Right renal pelvis (tissue), 4 donors: ENCODE results near the gene RUFY3. TPM values are rescaled to one million over a fixed set of nuclear protein-coding genes. Genes with fewer than 3 reads are reported as not detected.
"Not testable (repeated sequence)": the region's sequence is repeated elsewhere in the genome, so short reads cannot be mapped to it uniquely, and the experiment has no call there.

ENCODE experiments used
- DNase-seq, 4 donors: peaks; one replicate each; pipeline ENCODE4 v3.0.0-alpha.2; 2013; ENCODE audit warnings: low read depth in 4 of 4, low spot score in 3 of 4, missing footprints in 1 of 4
- polyA plus RNA-seq, 4 donors: library from polyadenylated mRNA; unstranded; fragments of 120-200 nt; gene quantifications; one replicate each; pipeline ENCODE4 v1.2.1, GENCODE V29; 2013; ENCODE audit not compliant: insufficient read length in 4 of 4

The RUFY3 gene
- 100 to 1,000 TPM in 2 of 4 donors, 10 to 100 TPM in 2; 81.1 to 109 (median 99.7) TPM for polyA plus RNA-seq

- DNase-seq: no peak
These were observed at the start of gene RUFY3 for GRCh38 chr4:70721747-70722146. Gene RUFY3 (plus strand): TSS chr4:70721964. CDS start chr4:70722574, 610 bp downstream.

DNA sequence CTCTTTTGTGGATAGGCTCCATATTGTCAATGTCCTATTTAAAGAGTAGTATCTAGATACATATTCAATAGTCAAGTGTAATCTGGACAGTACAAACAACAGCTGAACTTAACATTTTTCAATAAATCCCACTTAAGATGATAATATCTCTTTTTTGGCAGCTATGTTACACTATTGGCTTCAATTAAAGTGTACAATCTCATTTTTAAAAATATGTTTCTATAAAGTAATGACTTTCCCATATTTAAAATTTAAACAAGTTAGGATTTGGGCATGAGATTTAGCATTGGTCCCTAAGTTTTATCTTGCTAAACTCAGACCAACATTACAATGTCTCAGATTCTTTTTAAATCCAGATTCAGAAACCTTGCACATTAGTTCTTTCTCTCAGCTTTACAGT, 47.6 kb upstream of the RUFY3 start:
- no peak for DNase-seq

DNA sequence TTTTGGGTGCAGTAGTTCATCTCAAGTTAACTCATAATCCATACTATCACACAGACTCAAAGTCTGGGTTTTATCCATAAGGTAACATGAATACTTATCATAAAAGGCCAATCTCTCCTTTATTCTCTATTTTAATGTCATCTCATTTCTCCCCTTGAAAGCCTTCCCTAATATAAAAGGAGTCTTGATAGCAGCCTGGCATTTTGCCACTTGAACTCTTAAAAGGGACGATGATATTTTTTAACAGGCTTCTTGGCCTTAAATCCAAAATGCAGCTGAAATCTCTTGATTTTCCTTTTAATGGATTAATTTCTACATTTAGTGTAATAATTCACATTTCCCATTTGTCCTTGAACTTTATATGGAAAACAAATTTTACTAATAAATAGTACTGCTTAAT, 47.0 kb upstream of the RUFY3 start:
- no peak for DNase-seq

- no peak for DNase-seq
These were observed 45.1 kb upstream of the RUFY3 start for GRCh38 chr4:70676554-70677090.

DNA sequence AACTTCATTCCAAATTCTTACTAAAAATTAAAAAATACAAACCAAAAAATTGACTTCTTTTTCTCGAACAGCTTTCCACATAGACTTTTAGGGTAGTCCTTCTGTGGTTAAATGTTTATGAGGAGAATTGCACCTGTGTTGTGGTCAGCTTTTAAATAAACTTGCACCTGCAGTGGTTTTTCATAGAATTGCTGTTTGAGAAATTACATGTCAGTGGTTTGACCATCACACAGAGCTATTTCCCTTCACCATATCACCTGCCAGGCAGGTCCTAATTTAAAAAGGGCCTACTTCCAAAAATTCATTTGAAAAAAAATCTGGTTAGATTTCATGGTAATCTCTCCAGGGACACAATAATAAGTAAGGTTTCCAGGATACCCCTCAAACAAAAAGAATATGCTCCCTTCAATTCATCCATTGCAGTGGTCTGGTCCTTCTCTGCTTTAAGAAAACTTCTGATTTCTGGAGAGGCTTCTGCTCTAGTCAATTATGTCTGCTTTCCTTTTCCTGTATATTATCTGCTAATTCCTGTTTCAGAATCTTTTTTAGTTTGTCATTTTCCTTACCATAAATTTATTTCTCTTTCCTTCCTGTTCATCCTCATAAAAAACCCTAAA, 43.3 kb upstream of the RUFY3 start:
- no peak for DNase-seq

DNA sequence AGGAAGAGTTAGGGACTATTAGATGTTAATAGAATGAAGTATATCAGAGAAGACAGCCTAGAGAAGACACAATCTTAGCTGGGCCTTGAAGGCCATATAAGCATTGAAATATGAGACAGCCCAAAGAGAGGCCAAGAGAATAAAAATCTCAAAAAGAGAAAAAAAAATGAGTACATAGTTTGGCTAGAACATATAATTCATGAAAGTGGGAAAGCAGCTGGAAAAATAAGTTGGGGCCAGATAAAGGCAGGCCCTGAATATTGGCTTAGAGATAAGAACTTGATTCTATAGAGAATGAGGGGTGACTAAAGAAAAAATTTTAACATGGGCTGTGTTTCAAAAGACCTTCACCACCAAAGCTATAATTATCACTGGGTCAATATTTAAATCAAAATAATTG, 40.8 kb upstream of the RUFY3 start:
- DNase-seq: peak in 2 of 4 donors; percentile 33 to 52

- DNase-seq: no peak
These were observed 40.1 kb upstream of the RUFY3 start for GRCh38 chr4:70681704-70682103.

DNA sequence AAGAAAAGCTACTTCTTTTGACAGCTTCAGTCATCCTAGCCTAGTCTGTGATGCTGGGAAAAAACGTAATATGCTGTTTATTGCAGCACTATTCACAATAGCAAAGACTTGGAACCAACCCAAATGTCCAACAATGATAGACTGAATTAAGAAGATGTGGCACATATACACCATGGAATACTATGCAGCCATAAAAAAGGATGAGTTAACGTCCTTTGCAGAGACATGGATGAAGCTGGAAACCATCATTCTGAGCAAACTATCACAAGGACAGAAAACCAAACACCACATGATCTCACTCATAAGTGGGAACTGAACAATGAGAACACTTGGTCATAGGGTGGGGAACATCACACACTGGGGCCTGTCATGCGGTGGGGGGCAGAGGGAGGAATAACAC, 39.6 kb upstream of the RUFY3 start:
- DNase-seq: not testable (repeated sequence)

GRCh38 chr4:70687392-70687791, 34.4 kb upstream of the RUFY3 start:
- DNase-seq: no peak

DNA sequence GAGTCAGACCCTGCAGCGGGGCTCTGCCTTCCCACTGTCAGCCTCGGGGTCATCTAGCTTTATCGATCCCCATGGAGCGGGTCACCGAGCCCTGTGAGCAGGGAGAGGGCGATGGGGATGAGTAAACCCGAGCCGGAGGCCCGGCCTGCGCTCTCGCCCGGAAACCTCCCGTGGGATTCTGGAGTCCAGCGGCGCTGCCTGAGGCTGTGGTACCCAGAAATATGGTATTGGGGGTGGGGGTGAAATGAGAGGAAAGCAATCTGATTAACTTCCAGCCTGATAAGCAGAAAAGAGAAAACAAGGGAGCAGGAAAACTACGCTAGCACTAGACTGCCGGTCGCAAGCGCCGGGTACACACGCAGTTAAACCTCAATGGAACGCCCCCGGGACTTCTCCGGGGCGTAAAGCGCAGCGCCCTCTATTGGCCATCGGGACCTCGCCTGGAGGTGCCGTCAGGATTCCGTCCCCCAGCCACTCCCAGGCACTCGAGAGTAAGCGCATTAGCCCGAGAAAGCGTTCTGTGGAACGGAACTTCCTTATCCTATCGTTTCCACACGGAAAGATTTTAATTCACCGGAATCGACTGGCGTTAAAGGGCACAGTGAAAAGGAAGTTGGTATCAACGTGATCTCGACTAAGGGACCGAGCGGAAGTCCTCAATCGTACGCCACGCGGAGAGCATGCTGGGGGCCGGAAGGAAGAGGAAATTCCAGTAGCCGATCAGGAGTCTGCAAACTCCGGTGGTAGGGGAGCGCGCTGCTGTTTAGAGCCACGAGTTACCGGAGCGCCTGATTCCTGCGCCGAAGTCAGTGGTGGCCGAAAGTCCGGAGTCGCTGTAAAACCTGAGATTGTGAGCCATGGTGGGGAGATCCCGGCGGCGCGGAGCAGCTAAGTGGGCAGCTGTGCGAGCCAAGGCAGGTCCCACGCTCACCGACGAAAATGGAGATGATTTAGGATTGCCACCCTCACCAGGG, 33.7 kb upstream of the RUFY3 start, which contains the start of gene UTP3:
TSS of gene UTP3 (plus strand) at position 712 of the 974 bp plus-strand sequence. CDS start at position 858, 146 bp downstream.
- DNase-seq: peak; percentile 96 to 98 (median 98)

- no peak for DNase-seq
These were observed 33.0 kb upstream of the RUFY3 start for GRCh38 chr4:70688795-70689231.

GRCh38 chr4:70691661-70692060, 30.1 kb upstream of the RUFY3 start:
- DNase-seq: no peak

- DNase-seq: not testable (repeated sequence)
These were observed 27.1 kb upstream of the RUFY3 start for GRCh38 chr4:70694633-70695032.

- not testable (repeated sequence) for DNase-seq
These were observed 23.3 kb upstream of the RUFY3 start for GRCh38 chr4:70698435-70698834.

DNA sequence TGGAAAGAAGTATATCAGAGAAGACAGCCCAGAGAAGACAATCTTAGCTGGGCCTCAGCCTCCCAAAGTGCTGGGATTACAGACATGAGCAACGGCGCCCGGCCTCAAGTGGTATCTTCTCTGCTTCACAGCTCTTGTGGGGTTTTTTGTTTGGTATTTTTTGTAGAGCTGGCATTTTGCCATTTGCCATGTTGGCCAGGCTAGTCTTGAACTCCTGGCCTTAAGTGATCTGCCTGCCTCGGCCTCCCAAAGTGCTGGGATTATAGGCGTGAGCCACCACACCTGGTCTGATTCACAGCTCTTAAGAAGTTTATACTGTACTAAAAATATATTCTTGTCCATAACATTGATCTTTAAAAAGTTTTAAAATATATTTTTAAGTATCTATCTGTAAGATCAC, 21.1 kb upstream of the RUFY3 start:
- no peak for DNase-seq

DNA sequence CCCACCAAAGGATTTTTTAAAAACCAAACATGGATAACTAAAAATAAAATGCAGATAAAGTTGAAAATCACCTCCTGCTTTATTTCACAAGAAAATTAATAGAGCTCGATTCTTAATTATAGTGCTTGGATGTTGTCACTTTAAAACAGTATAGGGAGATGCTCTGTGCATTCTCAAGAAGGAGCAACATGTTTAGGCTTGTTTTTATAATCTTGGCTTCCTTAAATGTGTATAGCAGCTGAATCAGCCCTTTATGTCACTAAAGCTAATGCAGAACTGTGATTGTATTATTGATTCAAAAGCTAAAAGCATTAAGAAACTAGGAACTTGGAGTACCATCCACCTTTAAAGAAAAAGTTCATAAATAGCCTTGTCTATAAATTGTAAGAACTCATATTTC, 20.5 kb upstream of the RUFY3 start:
- no peak for DNase-seq

- not testable (repeated sequence) for DNase-seq
These were observed 19.2 kb upstream of the RUFY3 start for GRCh38 chr4:70702592-70702991.

- no peak for DNase-seq
These were observed 18.0 kb upstream of the RUFY3 start for GRCh38 chr4:70703619-70704214.

- DNase-seq: peak; percentile 67 to 79 (median 78)
These were observed 17.4 kb upstream of the RUFY3 start for GRCh38 chr4:70704215-70704930.

GRCh38 chr4:70704931-70705182, 16.9 kb upstream of the RUFY3 start:
- no peak for DNase-seq
